IMR-90 (cell line): ENCODE results near the gene CCDC88C. TPM values are rescaled to one million over a fixed set of nuclear protein-coding genes. Genes with fewer than 3 reads are reported as not detected.

ENCODE experiments used
- ATAC-seq: fragments of 200-7000 bp; cut with Tn5 transposase; 2 replicates; pipeline ENCODE4 v1.9.1; 2020; ENCODE audit warnings: low read depth, mild to moderate bottlenecking, moderate library complexity
- BruUV-seq: library from RNA; stranded (reverse); fragments of 400-500 nt; replicated peaks from 2 replicates; lab custom pipeline; 2021; lab: Mats Ljungman, UMichigan
- CTCF ChIA-PET: fragments of 300-600 bp; formaldehyde crosslinking; extraction: SDS; loops from one replicate; lab custom pipeline; 2021; ENCODE audit warnings: antibody characterized with exemption; lab: Yijun Ruan, JAX
- POLR2A ChIA-PET: fragments of 300-600 bp; sonication (Branson Sonifier 250); formaldehyde crosslinking; loops from one replicate; lab custom pipeline; 2022; ENCODE audit warnings: antibody characterized with exemption; ENCODE audit not compliant: unreplicated experiment; lab: Charles Lee
- DNase-seq: peaks from one replicate; pipeline ENCODE4 v3.0.0; 2013
- H2AFZ ChIP-seq: replicated peaks from 2 replicates; pipeline ENCODE3; 2013; ENCODE audit warnings: low read length, mild to moderate bottlenecking; ENCODE audit not compliant: poor library complexity
- H2AK5ac ChIP-seq: 2 replicates; pipeline ENCODE4 v1.6.1; 2013; ENCODE audit warnings: low read depth, low read length, inconsistent platforms
- H2AK9ac ChIP-seq: replicated peaks from 2 replicates; pipeline ENCODE3; 2013; ENCODE audit warnings: mild to moderate bottlenecking, low read depth, low read length, moderate library complexity; ENCODE audit not compliant: poor library complexity
- H2BK120ac ChIP-seq: 2 replicates; pipeline ENCODE4 v1.6.1; 2013; ENCODE audit warnings: low read depth, low read length, inconsistent platforms
- H2BK15ac ChIP-seq: 3 replicates; pipeline ENCODE4 v1.6.1; 2013; ENCODE audit warnings: low read depth, low read length, inconsistent platforms
- H2BK20ac ChIP-seq: 2 replicates; pipeline ENCODE4 v1.6.1; 2013; ENCODE audit warnings: low read depth, mild to moderate bottlenecking, inconsistent platforms, low read length, moderate library complexity
- H2BK5ac ChIP-seq: 2 replicates; pipeline ENCODE4 v1.6.1; 2013; ENCODE audit warnings: mild to moderate bottlenecking, low read depth, low read length, inconsistent platforms; ENCODE audit not compliant: poor library complexity, severe bottlenecking
- H3K14ac ChIP-seq: replicated peaks from 2 replicates; pipeline ENCODE4 v1.6.1; 2013; ENCODE audit warnings: low read depth, low read length, inconsistent platforms
- H3K18ac ChIP-seq: 2 replicates; pipeline ENCODE4 v1.6.1; 2013; ENCODE audit warnings: low read depth, low read length, control low read depth
- H3K23ac ChIP-seq: 2 replicates; pipeline ENCODE4 v1.6.1; 2013; ENCODE audit warnings: low read depth, low read length, inconsistent platforms
- H3K27ac ChIP-seq: 2 replicates; pipeline ENCODE4 v1.5.1; 2013; ENCODE audit warnings: mild to moderate bottlenecking, control low read depth, low read length; ENCODE audit not compliant: insufficient read depth
- H3K27me3 ChIP-seq: 2 replicates; pipeline ENCODE4 v1.6.1; 2013; ENCODE audit warnings: low read length; ENCODE audit not compliant: control insufficient read depth, insufficient read depth
- H3K36me3 ChIP-seq: 2 replicates; pipeline ENCODE4 v1.6.1; 2013; ENCODE audit warnings: low read length, mixed read lengths; ENCODE audit not compliant: control insufficient read depth, insufficient read depth
- H3K4ac ChIP-seq: 2 replicates; pipeline ENCODE4 v1.6.1; 2013; ENCODE audit warnings: low read depth, low read length, inconsistent platforms
- H3K4me1 ChIP-seq: 2 replicates; pipeline ENCODE4 v1.6.1; 2013; ENCODE audit warnings: low read length, mixed read lengths; ENCODE audit not compliant: control insufficient read depth, insufficient read depth
- H3K4me2 ChIP-seq: 2 replicates; pipeline ENCODE4 v1.6.1; 2013; ENCODE audit warnings: low read depth, mild to moderate bottlenecking, control low read depth, low read length, moderate library complexity
- H3K4me3 ChIP-seq: 2 replicates; pipeline ENCODE4 v1.5.1; 2013; ENCODE audit warnings: low read depth, mild to moderate bottlenecking, control low read depth, low read length, moderate library complexity; ENCODE audit not compliant: insufficient read depth
- H3K56ac ChIP-seq: 2 replicates; pipeline ENCODE4 v1.6.1; 2013; ENCODE audit warnings: low read length, inconsistent platforms; ENCODE audit not compliant: insufficient read depth; ENCODE audit errors: extremely low read depth
- H3K79me1 ChIP-seq, 2 experiments: 2 replicates each; pipeline ENCODE4 v1.6.1; 2013; ENCODE audit warnings: low read length in 2 of 2, inconsistent platforms in 1 of 2, low read depth in 1 of 2
- H3K9ac ChIP-seq: 2 replicates; pipeline ENCODE4 v1.6.1; 2013; ENCODE audit warnings: low read depth, low read length, control low read depth
- H3K9me1 ChIP-seq: 2 replicates; pipeline ENCODE4 v1.6.1; 2013; ENCODE audit warnings: low read length, inconsistent platforms; ENCODE audit not compliant: insufficient read depth
- H3K9me3 ChIP-seq: 2 replicates; pipeline ENCODE4 v1.6.1; 2013; ENCODE audit warnings: low read length; ENCODE audit not compliant: control insufficient read depth, insufficient read depth
- H4K20me1 ChIP-seq: 2 replicates; pipeline ENCODE4 v1.6.1; 2013; ENCODE audit warnings: low read length, inconsistent platforms; ENCODE audit not compliant: insufficient read depth
- H4K5ac ChIP-seq: 2 replicates; pipeline ENCODE4 v1.6.1; 2013; ENCODE audit warnings: mild to moderate bottlenecking, low read depth, low read length, control low read depth
- H4K8ac ChIP-seq, 2 experiments: 2 replicates each; pipeline ENCODE4 v1.6.1; 2013; ENCODE audit warnings: low read depth in 2 of 2, low read length in 2 of 2, control low read depth in 1 of 2, inconsistent platforms in 1 of 2
- H4K91ac ChIP-seq: 2 replicates; pipeline ENCODE4 v1.6.1; 2013; ENCODE audit warnings: low read depth, low read length, inconsistent platforms; ENCODE audit not compliant: insufficient read depth
- BHLHE40 ChIP-seq: fragments of 150-350 bp; IDR thresholded peaks from 2 replicates; pipeline ENCODE4 v1.6.1; 2016; ENCODE audit warnings: mild to moderate bottlenecking, low read depth, low read length
- CTCF ChIP-seq: conservative IDR thresholded peaks from 2 replicates; pipeline ENCODE4 v1.5.1; 2012; ENCODE audit warnings: mild to moderate bottlenecking, low read depth, low read length, improper control_type of control experiment
- ELK1 ChIP-seq: fragments of 150-350 bp; IDR thresholded peaks from 2 replicates; pipeline ENCODE4 v1.6.1; 2016; ENCODE audit warnings: low read depth, mild to moderate bottlenecking, low read length, moderate library complexity, borderline replicate concordance
- FOS ChIP-seq: fragments of 150-350 bp; IDR thresholded peaks from 2 replicates; pipeline ENCODE4 v1.6.1; 2016; ENCODE audit warnings: low read depth, low read length
- MAZ ChIP-seq: IDR thresholded peaks from 2 replicates; pipeline ENCODE4 v1.6.1; 2012; ENCODE audit warnings: low read depth, mild to moderate bottlenecking, low read length, improper control_type of control experiment, moderate library complexity, borderline replicate concordance
- MXI1 ChIP-seq: IDR thresholded peaks from 2 replicates; pipeline ENCODE4 v1.6.1; 2012; ENCODE audit warnings: low read depth, mild to moderate bottlenecking, low read length, moderate library complexity, borderline replicate concordance
- POLR2A ChIP-seq: IDR thresholded peaks from 2 replicates; pipeline ENCODE4 v1.6.1; 2012; ENCODE audit warnings: mild to moderate bottlenecking, low read depth, low read length
- RAD21 ChIP-seq: IDR thresholded peaks from 2 replicates; pipeline ENCODE4 v1.6.1; 2012; ENCODE audit warnings: low read length, improper control_type of control experiment
- RCOR1 ChIP-seq: IDR thresholded peaks from 2 replicates; pipeline ENCODE4 v1.6.1; 2012; ENCODE audit warnings: mild to moderate bottlenecking, low read length, improper control_type of control experiment; ENCODE audit not compliant: insufficient replicate concordance
- RFX5 ChIP-seq: IDR thresholded peaks from 2 replicates; pipeline ENCODE4 v1.8.0; 2012; ENCODE audit warnings: low read depth, mild to moderate bottlenecking, low read length, moderate library complexity
- SMC3 ChIP-seq: fragments of 150-350 bp; IDR thresholded peaks from 2 replicates; pipeline ENCODE4 v1.6.1; 2016; ENCODE audit warnings: low read depth, mild to moderate bottlenecking, antibody characterized with exemption, low read length, moderate library complexity
- WGBS, 2 experiments: methylation state at CpG; one replicate each; pipeline versions ENCODE4 v1.1.5 to v1.1.7; 2013; ENCODE audit warnings: missing lambda C conversion rate in 2 of 2; ENCODE audit not compliant: insufficient read length in 1 of 2; ENCODE audit errors: extremely low coverage in 2 of 2; 5-methylcytosine and 5-hydroxymethylcytosine counted together
- dilution Hi-C: fragments of 300-500 bp; cut with HindIII; formaldehyde crosslinking; loops from one replicate; pipeline ENCODE4 v1.14.3; 2018; ENCODE audit warnings: low sequenced_read_pairs; ENCODE audit not compliant: unreplicated experiment
- in situ Hi-C: fragments of 300-500 bp; cut with MboI; formaldehyde crosslinking; loops from 3 replicates; pipeline ENCODE4 v1.14.3; 2019; ENCODE audit warnings: low sequenced_read_pairs, inconsistent platforms, mixed read lengths
- intact Hi-C: fragments of 100-400 bp; cut with micrococcal nuclease; formaldehyde crosslinking; loops from 2 replicates; pipeline ENCODE4 v1.10.0; 2022
- polyA plus RNA-seq, 3 experiments: library from polyadenylated mRNA; depleted of rRNA; stranded (reverse); fragments of >200 nt; gene quantifications; 2 replicates each; pipeline ENCODE4 v1.2.3, GENCODE V29; 2012; ENCODE audit warnings: low replicate concordance in 1 of 3
- total RNA-seq: library from RNA; depleted of rRNA; stranded (reverse); fragments of >200 nt; gene quantifications from 2 replicates; pipeline ENCODE4 v1.2.3, GENCODE V29; 2012
- TF ChIP-seq, protein P1 (sequence below): fragments of 150-350 bp; IDR thresholded peaks from 2 replicates; pipeline ENCODE4 v1.6.1; 2017; ENCODE audit warnings: mild to moderate bottlenecking, antibody characterized with exemption, low read length, low read depth

Gene CCDC88C
- total and polyA plus RNA-seq, 2 of the 4 experiments (the other 2 are of a cell fraction) = 0.17 to 0.18 TPM

DNA sequence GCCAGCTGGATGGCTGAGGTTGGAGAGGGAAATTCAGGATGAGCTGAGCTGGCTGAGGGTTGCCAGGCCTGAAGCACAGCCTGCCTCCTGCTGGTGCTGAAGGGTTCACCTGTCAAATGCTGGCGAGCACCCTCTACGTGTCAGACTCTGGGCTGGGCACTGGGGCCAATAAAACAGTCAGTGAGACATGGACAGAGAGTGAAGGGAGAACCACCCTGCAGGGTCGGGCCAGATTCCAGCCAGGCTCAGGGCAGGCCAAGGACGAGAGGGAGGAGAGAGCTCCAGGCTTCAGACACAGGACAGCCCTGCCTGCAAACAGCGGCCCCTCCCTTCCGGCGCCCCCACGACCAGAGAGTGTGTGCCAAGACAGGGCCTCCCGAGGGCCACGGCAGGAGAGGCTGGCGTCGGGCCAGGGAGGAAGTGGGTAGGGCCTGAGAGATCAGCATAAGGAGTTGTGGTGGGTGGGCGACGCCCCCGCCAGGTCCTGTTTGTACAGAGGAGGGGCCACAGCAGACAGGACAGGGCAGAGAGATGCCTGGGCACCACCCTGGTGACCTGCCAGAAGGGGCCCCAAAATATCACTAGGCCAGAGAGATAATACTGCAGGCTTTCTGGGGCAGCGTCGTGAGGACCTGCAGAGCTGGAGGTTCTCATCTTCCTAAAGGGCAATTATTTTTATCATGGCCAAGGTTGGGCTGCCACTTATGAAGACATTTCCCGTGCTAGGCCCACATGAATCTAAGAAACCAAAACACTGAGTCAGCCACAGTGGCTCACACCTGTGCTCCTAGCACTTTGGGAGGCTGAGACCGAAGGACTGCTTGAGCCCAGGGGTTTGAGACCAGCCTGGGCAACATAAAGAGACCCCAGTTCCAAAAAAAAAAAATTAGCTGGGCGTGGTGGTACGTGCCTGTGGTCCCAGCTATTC is 100.0 kb downstream of the CCDC88C start:
- no peak overlapping the region for H3K4ac ChIP-seq
- CTCF ChIA-PET = interaction anchor here (0.6 kb wide), 1 partner anchor 9 kb away, joined by 5 read pairs; no protein-coding TSS in a partner anchor
- WGBS, 2 experiments = 39% methylated on average over 5 of the region's 21 CpGs; no CpG with 5 or more reads in 1 of the 2 experiments
- intact Hi-C loops (no loop called here), dilution Hi-C loops (no loop called here), in situ Hi-C loops (no loop called here)
- no peaks in the 10 kb centered on the region for H3K9me3 ChIP-seq
- H4K20me1 ChIP-seq = no peaks in the 10 kb centered on the region
- H4K8ac ChIP-seq = no peak overlapping the region
- no peak overlapping the region for H2AK9ac ChIP-seq
- H2BK5ac ChIP-seq = no peak overlapping the region
- no peak overlapping the region for H3K23ac ChIP-seq
- H2BK120ac ChIP-seq = no peak overlapping the region
- no peak overlapping the region for H3K4me3 ChIP-seq
- no peak overlapping the region for H3K27ac ChIP-seq
- H3K27me3 ChIP-seq = peaks cover 7% of the 10 kb centered on the region; the same call in 1 of the 2 replicates
- no TSS peak for BruUV-seq
- no peak for DNase-seq
- no peaks in the 10 kb centered on the region for H3K9me1 ChIP-seq
- H3K36me3 ChIP-seq = no peaks in the 10 kb centered on the region
- H3K4me2 ChIP-seq = no peak overlapping the region
- H2BK15ac ChIP-seq = no peak overlapping the region
- no peak overlapping the region for H2AK5ac ChIP-seq
- no peaks in the 10 kb centered on the region for H3K79me1 ChIP-seq
- no peak overlapping the region for H3K9ac ChIP-seq
- H3K4me1 ChIP-seq = no peaks in the 10 kb centered on the region
- ATAC-seq = no peak
- no peak overlapping the region for H3K14ac ChIP-seq
- TF ChIP-seq FOS = no peak
- no peak for TF ChIP-seq ELK1
- TF ChIP-seq BHLHE40 = no peak
- TF ChIP-seq RAD21 = no peak
- no peak for TF ChIP-seq MXI1
- TF ChIP-seq CTCF = no peak
- TF ChIP-seq SMC3 = no peak
- TF ChIP-seq, protein P1, sequence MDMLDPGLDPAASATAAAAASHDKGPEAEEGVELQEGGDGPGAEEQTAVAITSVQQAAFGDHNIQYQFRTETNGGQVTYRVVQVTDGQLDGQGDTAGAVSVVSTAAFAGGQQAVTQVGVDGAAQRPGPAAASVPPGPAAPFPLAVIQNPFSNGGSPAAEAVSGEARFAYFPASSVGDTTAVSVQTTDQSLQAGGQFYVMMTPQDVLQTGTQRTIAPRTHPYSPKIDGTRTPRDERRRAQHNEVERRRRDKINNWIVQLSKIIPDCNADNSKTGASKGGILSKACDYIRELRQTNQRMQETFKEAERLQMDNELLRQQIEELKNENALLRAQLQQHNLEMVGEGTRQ = no peak
- no peak for TF ChIP-seq MAZ
- TF ChIP-seq RCOR1 = no peak
- no peak for TF ChIP-seq RFX5
- no peak for TF ChIP-seq POLR2A
- peak overlapping the region; percentile 49 for H2AFZ ChIP-seq
- H4K91ac ChIP-seq = no peak overlapping the region
- H4K5ac ChIP-seq = no peak overlapping the region
- H3K56ac ChIP-seq = no peak overlapping the region
- POLR2A ChIA-PET = no interaction called here
- H2BK20ac ChIP-seq = no peak overlapping the region
- H3K18ac ChIP-seq = no peak overlapping the region
